WTC11 (cell line): ENCODE data around the gene VWA7. TPM values are rescaled to one million over a fixed set of nuclear protein-coding genes. Genes with fewer than 3 reads are reported as not detected.
"Not testable (repeated sequence)": the region's sequence is repeated elsewhere in the genome, so short reads cannot be mapped to it uniquely, and the experiment has no call there.

Source experiments
- ATAC-seq: fragments of 200-7000 bp; cut with Tn5 transposase; 2 replicates; pipeline ENCODE4 v1.10.0; 2021; ENCODE audit warnings: mild to moderate bottlenecking, moderate library complexity
- CTCF ChIA-PET: fragments of 300-600 bp; sonication (Branson Sonifier 250); formaldehyde crosslinking; loops from one replicate; lab custom pipeline; 2021; ENCODE audit warnings: antibody characterized with exemption; lab: Charles Lee
- POLR2A ChIA-PET: fragments of 350-600 bp; sonication (Branson Sonifier 250); formaldehyde crosslinking; loops from one replicate; lab custom pipeline; 2021; ENCODE audit warnings: antibody characterized with exemption; lab: Charles Lee
- DNase-seq: peaks from one replicate; pipeline ENCODE4 v3.0.0; 2021; ENCODE audit warnings: low spot score
- H3K27ac Mint-ChIP-seq: 2 replicates; pipeline ENCODE4 v1.8.0; 2021; ENCODE audit warnings: mixed read lengths
- H3K27me3 Mint-ChIP-seq: 2 replicates; pipeline ENCODE4 v1.8.0; 2021; ENCODE audit warnings: low read depth, mild to moderate bottlenecking, moderate library complexity, mixed read lengths
- H3K36me3 Mint-ChIP-seq: 2 replicates; pipeline ENCODE4 v1.8.0; 2021; ENCODE audit warnings: mixed read lengths
- H3K4me1 Mint-ChIP-seq: 2 replicates; pipeline ENCODE4 v1.8.0; 2022; ENCODE audit warnings: mixed read lengths
- H3K4me3 Mint-ChIP-seq: 2 replicates; pipeline ENCODE4 v1.8.0; 2021; ENCODE audit warnings: mild to moderate bottlenecking, moderate library complexity, mixed read lengths
- H3K9me3 Mint-ChIP-seq: 2 replicates; pipeline ENCODE4 v1.8.0; 2021; ENCODE audit warnings: mixed read lengths
- AR ChIP-seq: fragments of 250-450 bp; sonication (Bioruptor Pico); IDR thresholded peaks from 2 replicates; pipeline ENCODE4 v1.9.0; 2021; ENCODE audit warnings: mild to moderate bottlenecking
- ATF6 ChIP-seq: sonication (generic); formaldehyde crosslinking; IDR thresholded peaks from 2 replicates; pipeline ENCODE4 v1.8.1; 2023; ENCODE audit warnings: mild to moderate bottlenecking, missing genetic modification reagents
- CREM ChIP-seq: sonication (generic); formaldehyde crosslinking; IDR thresholded peaks from 2 replicates; pipeline ENCODE4 v1.8.1; 2022; ENCODE audit warnings: mild to moderate bottlenecking, missing genetic modification reagents, moderate library complexity
- FOXJ3 ChIP-seq: sonication (generic); formaldehyde crosslinking; IDR thresholded peaks from 2 replicates; pipeline ENCODE4 v1.9.0; 2021; ENCODE audit warnings: missing genetic modification reagents, mild to moderate bottlenecking, borderline replicate concordance
- GTF2I ChIP-seq: fragments of 250-450 bp; sonication (Bioruptor Pico); conservative IDR thresholded peaks from 2 replicates; pipeline ENCODE4 v1.4.0; 2021; ENCODE audit warnings: mild to moderate bottlenecking
- IRF2 ChIP-seq: sonication (generic); formaldehyde crosslinking; IDR thresholded peaks from 2 replicates; pipeline ENCODE4 v1.8.0; 2022; ENCODE audit warnings: low read depth, missing genetic modification reagents, borderline replicate concordance
- JUN ChIP-seq: sonication (generic); formaldehyde crosslinking; IDR thresholded peaks from 2 replicates; pipeline ENCODE4 v1.8.0; 2023; ENCODE audit warnings: mild to moderate bottlenecking, missing genetic modification reagents
- NR1H2 ChIP-seq: sonication (generic); formaldehyde crosslinking; IDR thresholded peaks from 2 replicates; pipeline ENCODE4 v1.9.0; 2021; ENCODE audit warnings: mild to moderate bottlenecking, moderate library complexity, missing genetic modification reagents
- PRRX2 ChIP-seq: fragments of 250-450 bp; sonication (Bioruptor Pico); IDR thresholded peaks from 2 replicates; pipeline ENCODE4 v1.8.0; 2021; ENCODE audit warnings: mild to moderate bottlenecking
- RELA ChIP-seq: sonication (generic); formaldehyde crosslinking; IDR thresholded peaks from 2 replicates; pipeline ENCODE4 v1.8.1; 2022; ENCODE audit warnings: missing genetic modification reagents, mild to moderate bottlenecking, borderline replicate concordance
- ZBTB21 ChIP-seq: sonication (generic); formaldehyde crosslinking; IDR thresholded peaks from 2 replicates; pipeline ENCODE4 v1.8.1; 2023; ENCODE audit warnings: mild to moderate bottlenecking, missing genetic modification reagents, borderline replicate concordance
- ZNF138 ChIP-seq: sonication (generic); formaldehyde crosslinking; conservative IDR thresholded peaks from 2 replicates; pipeline ENCODE4 v1.8.1; 2022; ENCODE audit warnings: mild to moderate bottlenecking, moderate library complexity, missing genetic modification reagents
- ZNF219 ChIP-seq: sonication (generic); formaldehyde crosslinking; IDR thresholded peaks from 2 replicates; pipeline ENCODE4 v1.8.0; 2023; ENCODE audit warnings: missing genetic modification reagents, mild to moderate bottlenecking, borderline replicate concordance
- ZNF317 ChIP-seq: sonication (generic); formaldehyde crosslinking; IDR thresholded peaks from 2 replicates; pipeline ENCODE4 v1.8.1; 2023; ENCODE audit warnings: low read depth, mild to moderate bottlenecking, moderate library complexity, missing genetic modification reagents, borderline replicate concordance
- total RNA-seq: library from RNA; stranded (reverse); gene quantifications from 3 replicates; pipeline ENCODE4 v1.2.3, GENCODE V29; 2021
- TF ChIP-seq, protein P1 (sequence below): fragments of 200-600 bp; IDR thresholded peaks from 2 replicates; pipeline ENCODE4 v1.8.0; 2022; ENCODE audit warnings: antibody characterized with exemption
- TF ChIP-seq, protein P2 (sequence below): sonication (generic); formaldehyde crosslinking; IDR thresholded peaks from 2 replicates; pipeline ENCODE4 v1.8.0; 2022; ENCODE audit warnings: mild to moderate bottlenecking, missing genetic modification reagents
- TF ChIP-seq, protein P3 (sequence below): fragments of 250-450 bp; sonication (Bioruptor Pico); IDR thresholded peaks from 2 replicates; pipeline ENCODE4 v1.9.0; 2021; ENCODE audit warnings: mild to moderate bottlenecking
- TF ChIP-seq, protein P4 (sequence below): sonication (generic); formaldehyde crosslinking; IDR thresholded peaks from 2 replicates; pipeline ENCODE4 v1.8.0; 2022; ENCODE audit warnings: mild to moderate bottlenecking, missing genetic modification reagents

VWA7 gene
- total RNA-seq, 1 experiment from 2014 or later, result 1.8 TPM

GRCh38 chr6:31805939-31806469 lies 28.9 kb upstream of the VWA7 start (continued):
- no peak for TF ChIP-seq ZNF317 (CRISPR knock-in tag)
- TF ChIP-seq, protein P1, sequence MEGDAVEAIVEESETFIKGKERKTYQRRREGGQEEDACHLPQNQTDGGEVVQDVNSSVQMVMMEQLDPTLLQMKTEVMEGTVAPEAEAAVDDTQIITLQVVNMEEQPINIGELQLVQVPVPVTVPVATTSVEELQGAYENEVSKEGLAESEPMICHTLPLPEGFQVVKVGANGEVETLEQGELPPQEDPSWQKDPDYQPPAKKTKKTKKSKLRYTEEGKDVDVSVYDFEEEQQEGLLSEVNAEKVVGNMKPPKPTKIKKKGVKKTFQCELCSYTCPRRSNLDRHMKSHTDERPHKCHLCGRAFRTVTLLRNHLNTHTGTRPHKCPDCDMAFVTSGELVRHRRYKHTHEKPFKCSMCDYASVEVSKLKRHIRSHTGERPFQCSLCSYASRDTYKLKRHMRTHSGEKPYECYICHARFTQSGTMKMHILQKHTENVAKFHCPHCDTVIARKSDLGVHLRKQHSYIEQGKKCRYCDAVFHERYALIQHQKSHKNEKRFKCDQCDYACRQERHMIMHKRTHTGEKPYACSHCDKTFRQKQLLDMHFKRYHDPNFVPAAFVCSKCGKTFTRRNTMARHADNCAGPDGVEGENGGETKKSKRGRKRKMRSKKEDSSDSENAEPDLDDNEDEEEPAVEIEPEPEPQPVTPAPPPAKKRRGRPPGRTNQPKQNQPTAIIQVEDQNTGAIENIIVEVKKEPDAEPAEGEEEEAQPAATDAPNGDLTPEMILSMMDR, result no peak
- TF ChIP-seq PRRX2 (CRISPR knock-in tag), result no peak
- no peak for TF ChIP-seq ZNF219 (CRISPR knock-in tag)
- no peak for TF ChIP-seq JUN
- TF ChIP-seq FOXJ3 (CRISPR knock-in tag), result no peak
- no peak for TF ChIP-seq RELA (CRISPR knock-in tag)
- no peak for TF ChIP-seq ZNF138 (CRISPR knock-in tag)
- TF ChIP-seq, protein P2, sequence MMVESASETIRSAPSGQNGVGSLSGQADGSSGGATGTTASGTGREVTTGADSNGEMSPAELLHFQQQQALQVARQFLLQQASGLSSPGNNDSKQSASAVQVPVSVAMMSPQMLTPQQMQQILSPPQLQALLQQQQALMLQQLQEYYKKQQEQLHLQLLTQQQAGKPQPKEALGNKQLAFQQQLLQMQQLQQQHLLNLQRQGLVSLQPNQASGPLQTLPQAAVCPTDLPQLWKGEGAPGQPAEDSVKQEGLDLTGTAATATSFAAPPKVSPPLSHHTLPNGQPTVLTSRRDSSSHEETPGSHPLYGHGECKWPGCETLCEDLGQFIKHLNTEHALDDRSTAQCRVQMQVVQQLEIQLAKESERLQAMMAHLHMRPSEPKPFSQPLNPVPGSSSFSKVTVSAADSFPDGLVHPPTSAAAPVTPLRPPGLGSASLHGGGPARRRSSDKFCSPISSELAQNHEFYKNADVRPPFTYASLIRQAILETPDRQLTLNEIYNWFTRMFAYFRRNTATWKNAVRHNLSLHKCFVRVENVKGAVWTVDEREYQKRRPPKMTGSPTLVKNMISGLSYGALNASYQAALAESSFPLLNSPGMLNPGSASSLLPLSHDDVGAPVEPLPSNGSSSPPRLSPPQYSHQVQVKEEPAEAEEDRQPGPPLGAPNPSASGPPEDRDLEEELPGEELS (CRISPR knock-in tag), result no peak; the same call in 1 of the 2 replicates

DNA sequence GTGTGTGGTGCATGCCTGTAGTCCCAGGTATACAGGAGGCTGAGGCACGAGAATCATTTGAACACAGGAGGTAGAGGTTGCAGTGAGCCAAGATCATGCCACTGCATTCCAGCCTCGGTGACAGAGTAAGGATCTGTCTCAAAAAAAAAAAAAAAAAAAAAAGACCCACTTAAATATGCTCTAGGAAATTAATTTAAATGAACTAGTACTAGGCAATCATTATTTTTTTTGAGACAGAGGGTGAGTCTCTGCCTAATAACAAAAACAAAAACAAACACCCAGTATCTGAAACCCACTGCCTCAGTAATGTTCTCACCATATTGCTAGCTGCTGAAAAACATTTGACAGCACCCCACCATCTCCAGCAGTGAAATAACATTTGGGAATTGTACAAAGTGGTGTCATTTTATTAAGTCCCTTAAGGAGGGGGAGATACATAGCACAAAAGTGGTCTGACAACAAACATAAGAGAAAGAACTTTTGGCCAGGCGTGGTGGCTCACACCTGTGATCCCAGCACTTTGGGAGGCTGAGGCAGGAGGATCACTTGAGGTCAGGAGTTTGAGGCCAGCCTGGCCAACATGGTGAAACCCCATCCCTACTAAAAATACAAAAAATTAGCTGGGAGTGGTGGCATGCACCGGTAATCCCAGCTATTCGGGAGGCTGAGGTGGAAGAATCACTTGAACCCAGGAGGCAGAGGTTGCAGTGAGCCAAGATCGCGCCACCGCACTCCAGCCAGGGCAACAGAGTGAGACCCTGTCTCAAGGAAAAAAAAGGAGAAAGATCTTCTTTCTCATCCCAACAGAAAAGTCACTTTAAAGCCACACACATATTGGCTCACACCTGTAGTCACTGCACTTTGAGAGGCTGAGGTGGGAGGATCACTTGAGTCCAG lies 24.2 kb upstream of the VWA7 start:
- not testable (repeated sequence) for H3K27ac Mint-ChIP-seq, DNase-seq, H3K9me3 Mint-ChIP-seq, H3K4me3 Mint-ChIP-seq, H3K4me1 Mint-ChIP-seq, ATAC-seq, H3K27me3 Mint-ChIP-seq
- ChIA-PET CTCF (interaction anchor here (1.4 kb wide), 1 partner anchor 28 kb away, joined by 4 read pairs; no protein-coding TSS in a partner anchor), POLR2A (interaction anchor here (0.6 kb wide), 1 partner anchor 29 kb away, joined by 6 read pairs; no protein-coding TSS in a partner anchor)
- peaks cover 26% of the 10 kb centered on the region for H3K36me3 Mint-ChIP-seq

DNA sequence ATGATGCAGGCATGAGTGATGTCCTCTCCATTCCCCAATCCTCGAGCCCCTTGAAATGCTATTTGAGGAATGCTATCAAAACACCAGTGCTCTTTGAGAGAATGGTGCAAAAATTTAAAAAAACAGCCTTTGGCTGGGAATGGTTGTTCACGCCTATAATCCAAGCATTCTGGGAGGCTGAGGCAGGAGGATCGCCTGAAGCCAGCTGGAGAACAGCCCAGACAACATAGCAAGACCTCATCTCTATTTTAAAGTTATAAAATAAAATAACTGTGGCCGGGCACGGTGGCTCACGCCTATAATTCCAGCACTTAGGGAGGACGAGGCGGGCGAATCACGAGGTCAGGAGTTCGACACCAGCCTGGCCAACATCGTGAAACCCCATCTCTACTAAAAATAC lies 22.7 kb upstream of the VWA7 start:
- H3K27ac Mint-ChIP-seq, result no peak overlapping the region
- no peaks in the 10 kb centered on the region for H3K27me3 Mint-ChIP-seq
- no peaks in the 10 kb centered on the region for H3K9me3 Mint-ChIP-seq
- DNase-seq, result no peak
- no peak overlapping the region for H3K4me3 Mint-ChIP-seq
- ChIA-PET CTCF (interaction anchor here (0.7 to 1.5 kb wide), 4 partner anchors 9 to 153 kb away, joined by 3 to 5 read pairs (median 4); no protein-coding TSS in a partner anchor), POLR2A (no interaction called here)
- no peak for ATAC-seq
- H3K4me1 Mint-ChIP-seq, result no peaks in the 10 kb centered on the region
- peaks cover 23% of the 10 kb centered on the region for H3K36me3 Mint-ChIP-seq
- TF ChIP-seq ZNF138 (CRISPR knock-in tag), result no peak
- TF ChIP-seq ATF6 (CRISPR knock-in tag), result no peak
- no peak for TF ChIP-seq FOXJ3 (CRISPR knock-in tag)
- TF ChIP-seq GTF2I (CRISPR knock-in tag), result no peak
- TF ChIP-seq, protein P1, result no peak
- no peak for TF ChIP-seq AR (CRISPR knock-in tag)
- TF ChIP-seq, protein P3, sequence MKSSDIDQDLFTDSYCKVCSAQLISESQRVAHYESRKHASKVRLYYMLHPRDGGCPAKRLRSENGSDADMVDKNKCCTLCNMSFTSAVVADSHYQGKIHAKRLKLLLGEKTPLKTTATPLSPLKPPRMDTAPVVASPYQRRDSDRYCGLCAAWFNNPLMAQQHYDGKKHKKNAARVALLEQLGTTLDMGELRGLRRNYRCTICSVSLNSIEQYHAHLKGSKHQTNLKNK, result no peak
- TF ChIP-seq IRF2 (CRISPR knock-in tag), result no peak
- TF ChIP-seq NR1H2 (CRISPR knock-in tag), result no peak
- TF ChIP-seq CREM (CRISPR knock-in tag), result no peak
- TF ChIP-seq, protein P4, sequence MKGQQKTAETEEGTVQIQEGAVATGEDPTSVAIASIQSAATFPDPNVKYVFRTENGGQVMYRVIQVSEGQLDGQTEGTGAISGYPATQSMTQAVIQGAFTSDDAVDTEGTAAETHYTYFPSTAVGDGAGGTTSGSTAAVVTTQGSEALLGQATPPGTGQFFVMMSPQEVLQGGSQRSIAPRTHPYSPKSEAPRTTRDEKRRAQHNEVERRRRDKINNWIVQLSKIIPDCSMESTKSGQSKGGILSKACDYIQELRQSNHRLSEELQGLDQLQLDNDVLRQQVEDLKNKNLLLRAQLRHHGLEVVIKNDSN (CRISPR knock-in tag), result no peak
- TF ChIP-seq ZBTB21, result no peak
